Measurements from ENCODE around the gene ING5.

GRCh38 chr2:241720099-241720498 lies 18.3 kb downstream of the ING5 start:
- TF ChIP-seq, protein P1, sequence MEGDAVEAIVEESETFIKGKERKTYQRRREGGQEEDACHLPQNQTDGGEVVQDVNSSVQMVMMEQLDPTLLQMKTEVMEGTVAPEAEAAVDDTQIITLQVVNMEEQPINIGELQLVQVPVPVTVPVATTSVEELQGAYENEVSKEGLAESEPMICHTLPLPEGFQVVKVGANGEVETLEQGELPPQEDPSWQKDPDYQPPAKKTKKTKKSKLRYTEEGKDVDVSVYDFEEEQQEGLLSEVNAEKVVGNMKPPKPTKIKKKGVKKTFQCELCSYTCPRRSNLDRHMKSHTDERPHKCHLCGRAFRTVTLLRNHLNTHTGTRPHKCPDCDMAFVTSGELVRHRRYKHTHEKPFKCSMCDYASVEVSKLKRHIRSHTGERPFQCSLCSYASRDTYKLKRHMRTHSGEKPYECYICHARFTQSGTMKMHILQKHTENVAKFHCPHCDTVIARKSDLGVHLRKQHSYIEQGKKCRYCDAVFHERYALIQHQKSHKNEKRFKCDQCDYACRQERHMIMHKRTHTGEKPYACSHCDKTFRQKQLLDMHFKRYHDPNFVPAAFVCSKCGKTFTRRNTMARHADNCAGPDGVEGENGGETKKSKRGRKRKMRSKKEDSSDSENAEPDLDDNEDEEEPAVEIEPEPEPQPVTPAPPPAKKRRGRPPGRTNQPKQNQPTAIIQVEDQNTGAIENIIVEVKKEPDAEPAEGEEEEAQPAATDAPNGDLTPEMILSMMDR (IDR thresholded peaks at IDR 0.05; ENCODE audit: low read depth, low read length) = no peak
- no peak for TF ChIP-seq EZH2phosphoT487 (IDR thresholded peaks at IDR 0.05; ENCODE audit: low read depth)

Measured in OCI-LY3 (cell line).